ENCODE measurements around the gene FBXO38.

FBXO38 gene

GRCh38 chr5:148426514-148426913, 42.8 kb downstream of the FBXO38 start:
- no peaks in the 10 kb centered on the region for H3F3A ChIP-seq (ENCODE audit: insufficient read depth, low read length)
- no peak overlapping the region for H3K9ac ChIP-seq (ENCODE audit: low read length)
- no peaks in the 10 kb centered on the region for H3K27me3 ChIP-seq (ENCODE audit: insufficient read depth, low read length)
- no peak overlapping the region for H3K27ac ChIP-seq (ENCODE audit: low read depth, low read length, poor library complexity, severe bottlenecking)
- no peaks in the 10 kb centered on the region for H3K9me2 ChIP-seq (ENCODE audit: low read depth, low read length)
- H3K79me2 ChIP-seq (ENCODE audit: insufficient read depth, low read length), result no peaks in the 10 kb centered on the region
- TF ChIP-seq EZH2 (IDR thresholded peaks at IDR 0.05; ENCODE audit: borderline replicate concordance, low read length) (no peak), CTCF (IDR thresholded peaks at IDR 0.05; ENCODE audit: low read length) (no peak)
- H3K4me2 ChIP-seq (ENCODE audit: low read length), result no peak overlapping the region
- peaks cover 87% of the 10 kb centered on the region for H3K36me3 ChIP-seq (ENCODE audit: insufficient read depth, low read length)
- H3K4me3 ChIP-seq (ENCODE audit: low read depth, low read length, poor library complexity, severe bottlenecking), result no peak overlapping the region
- H4K20me1 ChIP-seq (ENCODE audit: insufficient read depth, low read length), result no peaks in the 10 kb centered on the region
- no peak overlapping the region for H2AFZ ChIP-seq (ENCODE audit: low read length)
- no peaks in the 10 kb centered on the region for H3K4me1 ChIP-seq (ENCODE audit: insufficient read depth, low read length, severe bottlenecking)
- no peaks in the 10 kb centered on the region for H3K9me3 ChIP-seq (ENCODE audit: low read length)

GRCh38 chr5:148427370-148428042, 43.7 kb downstream of the FBXO38 start:
- TF ChIP-seq EZH2 (IDR thresholded peaks at IDR 0.05; ENCODE audit: borderline replicate concordance, low read length) (no peak), CTCF (IDR thresholded peaks at IDR 0.05; ENCODE audit: low read length) (no peak)
- no peak overlapping the region for H3K9ac ChIP-seq (ENCODE audit: low read length)
- no peaks in the 10 kb centered on the region for H3K4me1 ChIP-seq (ENCODE audit: insufficient read depth, low read length, severe bottlenecking)
- H3K27ac ChIP-seq (ENCODE audit: low read depth, low read length, poor library complexity, severe bottlenecking), result no peak overlapping the region
- no peaks in the 10 kb centered on the region for H4K20me1 ChIP-seq (ENCODE audit: insufficient read depth, low read length)
- H2AFZ ChIP-seq (ENCODE audit: low read length), result no peak overlapping the region
- H3K4me2 ChIP-seq (ENCODE audit: low read length), result no peak overlapping the region
- no peaks in the 10 kb centered on the region for H3K27me3 ChIP-seq (ENCODE audit: insufficient read depth, low read length)
- no peaks in the 10 kb centered on the region for H3F3A ChIP-seq (ENCODE audit: insufficient read depth, low read length)
- no peak overlapping the region for H3K4me3 ChIP-seq (ENCODE audit: low read depth, low read length, poor library complexity, severe bottlenecking)
- peaks cover 79% of the 10 kb centered on the region for H3K36me3 ChIP-seq (ENCODE audit: insufficient read depth, low read length)
- H3K79me2 ChIP-seq (ENCODE audit: insufficient read depth, low read length), result no peaks in the 10 kb centered on the region
- H3K9me3 ChIP-seq (ENCODE audit: low read length), result no peaks in the 10 kb centered on the region
- no peaks in the 10 kb centered on the region for H3K9me2 ChIP-seq (ENCODE audit: low read depth, low read length)

GRCh38 chr5:148428848-148429247, 45.1 kb downstream of the FBXO38 start:
- Histone ChIP-seq H3K79me2 (ENCODE audit: insufficient read depth, low read length) (no peaks in the 10 kb centered on the region), H3K9ac (ENCODE audit: low read length) (no peak overlapping the region), H2AFZ (ENCODE audit: low read length) (no peak overlapping the region), H3K27me3 (ENCODE audit: insufficient read depth, low read length) (no peaks in the 10 kb centered on the region), H3K36me3 (ENCODE audit: insufficient read depth, low read length) (peaks cover 79% of the 10 kb centered on the region), H3F3A (ENCODE audit: insufficient read depth, low read length) (no peaks in the 10 kb centered on the region), H3K27ac (ENCODE audit: low read depth, low read length, poor library complexity, severe bottlenecking) (no peak overlapping the region), H4K20me1 (ENCODE audit: insufficient read depth, low read length) (no peaks in the 10 kb centered on the region), H3K4me3 (ENCODE audit: low read depth, low read length, poor library complexity, severe bottlenecking) (no peak overlapping the region), H3K4me1 (ENCODE audit: insufficient read depth, low read length, severe bottlenecking) (no peaks in the 10 kb centered on the region), H3K4me2 (ENCODE audit: low read length) (no peak overlapping the region), H3K9me3 (ENCODE audit: low read length) (no peaks in the 10 kb centered on the region), H3K9me2 (ENCODE audit: low read depth, low read length) (no peaks in the 10 kb centered on the region)
- TF ChIP-seq EZH2 (IDR thresholded peaks at IDR 0.05; ENCODE audit: borderline replicate concordance, low read length) (no peak), CTCF (IDR thresholded peaks at IDR 0.05; ENCODE audit: low read length) (no peak)
